GM21723 (cell line): ENCODE results near the gene THRSP.
"Not testable (repeated sequence)": the region's sequence is repeated elsewhere in the genome, so short reads cannot be mapped to it uniquely, and the experiment has no call there.

Source experiments
- ATAC-seq: cut with Tn5 transposase; IDR thresholded peaks from one replicate; pipeline ENCODE4 v1.9.1; 2021; ENCODE audit warnings: mild to moderate bottlenecking, moderate library complexity; ENCODE audit not compliant: unreplicated experiment

THRSP gene, protein sequence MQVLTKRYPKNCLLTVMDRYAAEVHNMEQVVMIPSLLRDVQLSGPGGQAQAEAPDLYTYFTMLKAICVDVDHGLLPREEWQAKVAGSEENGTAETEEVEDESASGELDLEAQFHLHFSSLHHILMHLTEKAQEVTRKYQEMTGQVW

DNA sequence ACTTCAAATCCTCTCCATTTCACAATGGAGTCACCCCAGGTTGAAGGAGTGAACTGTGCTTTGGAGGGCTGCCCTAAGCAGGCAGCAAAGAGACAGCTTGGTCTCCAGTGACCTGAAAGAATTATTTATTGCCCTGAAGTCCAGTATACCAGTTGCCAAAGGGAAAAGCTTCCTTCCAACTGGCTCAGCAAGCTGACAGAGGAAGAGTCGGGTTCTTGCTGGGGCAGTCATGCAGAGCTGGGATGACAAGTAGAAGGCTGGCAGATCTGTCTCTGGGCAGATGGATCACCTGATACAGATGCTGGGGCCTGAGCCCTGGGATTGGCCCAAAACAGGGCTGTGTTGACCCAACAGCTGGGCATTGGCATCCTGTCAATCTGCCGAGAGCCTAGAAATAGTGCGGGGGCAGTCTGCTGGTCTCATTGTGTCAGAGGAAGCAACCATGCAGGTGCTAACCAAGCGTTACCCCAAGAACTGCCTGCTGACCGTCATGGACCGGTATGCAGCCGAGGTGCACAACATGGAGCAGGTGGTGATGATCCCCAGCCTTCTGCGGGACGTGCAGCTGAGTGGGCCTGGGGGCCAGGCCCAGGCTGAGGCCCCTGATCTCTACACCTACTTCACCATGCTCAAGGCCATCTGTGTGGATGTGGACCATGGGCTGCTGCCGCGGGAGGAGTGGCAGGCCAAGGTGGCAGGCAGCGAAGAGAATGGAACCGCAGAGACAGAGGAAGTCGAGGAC is at the start of gene THRSP:
TSS of gene THRSP (plus strand) at position 422 of the 742 bp plus-strand sequence. CDS start at position 443, 21 bp downstream.
- ATAC-seq = no peak

DNA sequence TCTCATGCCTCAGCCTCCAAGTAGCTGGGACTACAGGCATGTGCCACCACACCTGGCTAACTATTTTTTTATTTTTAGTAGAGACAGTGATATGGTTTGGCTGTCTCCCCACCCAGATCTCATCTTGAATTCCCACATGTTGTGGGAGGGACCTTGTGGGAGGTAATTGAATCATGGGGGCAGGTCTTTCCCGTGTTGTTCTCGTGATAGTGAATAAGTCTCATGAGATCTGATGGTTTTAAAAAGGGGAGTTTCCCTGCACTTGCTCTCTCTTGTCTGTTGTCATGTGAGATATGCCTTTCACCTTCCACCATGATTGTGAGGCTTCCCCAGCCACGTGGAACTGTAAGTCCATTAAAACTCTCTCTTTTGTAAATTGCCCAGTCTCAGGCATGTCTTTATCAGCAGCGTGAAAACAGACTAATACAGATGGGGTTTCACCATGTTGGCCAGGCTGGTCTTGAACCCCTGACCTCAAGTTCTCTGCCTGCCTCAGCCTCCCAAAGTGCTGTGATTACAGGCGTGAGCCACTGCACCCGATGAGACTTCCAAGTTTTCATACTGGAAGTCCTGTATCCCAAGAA is 48.6 kb upstream of the THRSP start:
- not testable (repeated sequence) for ATAC-seq

DNA sequence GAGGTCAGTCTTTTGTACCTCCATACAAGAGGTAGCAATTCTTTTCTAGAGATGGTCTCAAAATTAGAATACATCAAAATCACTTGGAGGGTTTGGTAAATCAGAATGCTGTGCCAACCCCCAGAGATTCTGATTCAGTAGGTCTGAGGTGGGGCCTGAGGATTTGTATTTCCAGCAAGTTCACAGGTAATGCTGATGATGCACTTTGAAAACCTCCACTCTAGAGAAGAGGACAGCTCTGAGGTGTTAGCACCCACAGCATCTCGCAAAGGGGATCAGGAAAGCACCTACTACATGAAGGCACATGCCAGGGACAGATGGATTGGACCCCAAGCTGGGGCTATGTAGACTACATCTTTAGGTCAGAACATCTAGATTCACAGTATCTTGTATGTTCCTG is 47.8 kb upstream of the THRSP start:
- ATAC-seq = no peak

DNA sequence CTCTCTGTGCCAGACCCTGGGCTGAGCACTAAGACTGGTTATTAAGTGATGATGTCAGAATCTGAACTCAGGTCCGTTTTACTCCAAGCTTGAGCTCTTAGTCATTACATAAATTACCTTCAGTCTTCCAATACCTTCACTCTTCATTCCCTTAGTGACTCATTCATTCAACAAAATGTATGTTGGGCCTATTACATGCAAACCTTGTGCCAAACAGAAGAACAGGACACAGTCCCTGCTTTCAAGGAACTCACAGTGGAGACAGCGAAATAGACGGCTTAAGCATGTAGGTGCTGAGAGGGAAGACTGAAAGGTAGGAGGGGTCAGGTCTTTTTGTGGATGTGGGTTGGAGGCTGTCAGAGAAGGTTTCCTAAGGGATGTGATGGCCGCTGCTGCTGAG is 43.9 kb upstream of the THRSP start:
- ATAC-seq = no peak

DNA sequence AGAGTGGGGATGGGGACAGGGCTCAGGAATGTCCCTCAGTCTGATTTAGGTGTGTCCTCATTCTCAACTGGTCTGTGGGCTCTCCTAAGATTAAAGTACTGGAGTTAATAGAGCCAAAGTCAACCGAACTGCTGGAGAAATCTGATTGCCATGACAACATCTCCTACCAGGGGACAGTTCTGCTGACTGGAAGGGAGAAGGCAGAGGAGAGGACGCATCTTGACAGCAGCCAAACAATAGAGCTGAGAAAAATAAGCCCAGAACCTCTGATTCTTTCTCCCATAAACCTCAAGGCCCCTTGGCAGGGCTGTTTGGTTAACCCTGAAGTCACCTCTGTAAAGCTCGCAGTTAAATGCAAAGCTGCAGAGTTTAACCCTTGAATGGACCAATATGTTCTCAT is 43.4 kb upstream of the THRSP start:
- ATAC-seq = no peak

DNA sequence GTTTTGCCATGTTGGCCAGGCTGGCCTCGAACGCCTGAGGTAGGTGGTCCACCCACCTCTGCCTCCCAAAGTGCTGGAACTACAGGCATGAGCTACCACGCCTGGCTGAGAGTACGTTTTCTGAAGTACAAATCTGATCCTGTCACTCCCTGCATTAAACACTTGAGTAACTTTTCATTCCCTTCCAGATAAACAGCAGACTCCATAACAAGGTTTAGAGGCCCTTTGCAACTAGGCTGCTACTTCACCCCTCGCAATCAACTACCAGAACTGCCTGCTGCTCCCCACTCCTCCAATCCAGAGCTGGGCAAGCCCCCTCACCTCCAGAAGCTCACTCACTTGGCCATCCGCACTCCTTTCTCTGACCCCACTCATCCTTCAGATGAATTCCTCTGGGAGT is 42.0 kb upstream of the THRSP start:
- no peak for ATAC-seq

DNA sequence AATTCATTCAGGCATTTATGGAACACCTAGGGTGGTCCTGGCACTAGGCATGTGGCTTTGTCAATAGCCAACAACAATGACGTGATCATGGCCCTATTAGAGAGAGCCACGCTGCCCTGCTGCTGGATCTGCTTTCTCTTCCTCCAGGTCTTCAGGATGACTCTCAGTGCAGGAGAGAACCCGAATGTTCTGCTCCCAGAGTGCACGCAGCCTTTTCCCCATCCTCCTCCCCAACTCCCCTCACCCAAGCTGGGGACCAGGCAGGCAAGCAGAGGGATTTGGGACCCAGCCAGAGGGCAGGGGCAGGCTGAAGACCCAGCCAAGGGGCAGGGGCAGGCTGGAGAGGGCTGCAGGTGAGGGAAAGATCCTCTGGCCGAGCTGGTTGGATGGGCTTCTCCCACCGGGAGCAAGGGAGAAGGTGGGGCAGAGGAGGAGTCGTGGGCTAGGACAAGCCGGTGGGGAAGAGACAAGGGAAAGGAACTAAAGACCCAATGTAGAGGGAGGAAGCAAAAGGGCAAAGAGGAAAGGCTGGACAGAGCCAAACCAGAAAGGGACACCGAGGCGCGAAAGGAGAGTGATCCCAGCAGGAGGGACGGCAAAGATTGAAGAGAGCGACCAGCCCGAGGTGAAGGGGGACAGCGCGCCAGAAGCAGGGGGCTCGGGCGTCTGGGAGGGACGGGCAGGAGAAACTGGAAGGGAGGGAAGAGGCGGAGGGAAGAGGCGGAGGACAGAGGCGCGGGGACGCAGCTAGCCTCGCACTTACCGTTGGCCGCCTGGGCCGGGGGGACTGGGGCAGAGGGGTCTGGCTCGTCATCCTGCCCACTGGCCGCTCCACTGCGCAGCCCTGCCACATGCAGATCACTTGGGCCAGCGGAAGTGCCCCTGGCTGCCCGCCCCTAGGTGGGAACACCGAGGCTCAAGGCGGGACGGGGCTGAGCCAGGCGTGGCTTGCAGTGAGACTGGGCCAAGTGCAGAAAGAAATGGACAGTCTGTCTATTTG is 41.0 kb upstream of the THRSP start, which contains the start of gene KCTD14:
TSS of gene KCTD14 (minus strand) at position 880 of the 1,000 bp plus-strand sequence. CDS start at position 853, 27 bp downstream.
- ATAC-seq = no peak

DNA sequence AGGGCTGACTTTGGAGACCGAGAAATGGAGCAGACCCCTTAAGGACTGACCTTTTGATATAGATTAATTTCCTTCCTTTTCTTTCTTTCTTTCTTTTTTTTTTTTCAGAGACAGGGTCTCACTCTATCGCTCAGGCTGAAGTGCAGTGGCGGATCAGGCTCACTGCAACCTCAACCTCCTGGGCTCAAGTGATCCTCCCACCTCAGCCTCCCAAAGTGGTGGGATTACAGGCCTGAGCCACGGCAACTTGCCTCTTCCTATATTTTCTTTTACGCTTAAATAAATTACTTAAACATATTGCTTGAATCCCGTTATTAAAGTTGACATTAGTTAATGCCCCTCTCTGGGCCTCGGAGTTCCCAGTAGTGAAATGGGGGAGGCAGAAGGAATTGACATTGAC is 40.2 kb upstream of the THRSP start:
- no peak for ATAC-seq

DNA sequence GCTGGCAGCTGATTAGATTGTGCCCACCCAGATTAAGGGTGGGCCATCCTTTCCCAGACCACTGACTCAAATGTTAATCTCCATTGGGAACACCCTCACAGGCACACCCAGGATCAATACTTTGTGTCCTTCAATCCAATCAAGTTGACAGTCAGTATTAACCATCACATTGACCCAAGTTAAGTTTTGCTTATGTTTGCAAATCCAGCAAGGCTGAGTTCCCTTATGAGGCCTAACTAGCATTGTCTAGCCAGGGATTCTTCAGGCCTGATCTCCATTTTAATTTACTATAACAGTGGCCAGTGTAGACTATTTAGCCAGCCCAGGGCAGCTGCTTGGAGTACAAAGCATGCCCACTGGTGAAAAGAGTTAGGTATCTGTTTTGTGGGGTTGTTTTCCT is 38.3 kb upstream of the THRSP start:
- no peak for ATAC-seq

DNA sequence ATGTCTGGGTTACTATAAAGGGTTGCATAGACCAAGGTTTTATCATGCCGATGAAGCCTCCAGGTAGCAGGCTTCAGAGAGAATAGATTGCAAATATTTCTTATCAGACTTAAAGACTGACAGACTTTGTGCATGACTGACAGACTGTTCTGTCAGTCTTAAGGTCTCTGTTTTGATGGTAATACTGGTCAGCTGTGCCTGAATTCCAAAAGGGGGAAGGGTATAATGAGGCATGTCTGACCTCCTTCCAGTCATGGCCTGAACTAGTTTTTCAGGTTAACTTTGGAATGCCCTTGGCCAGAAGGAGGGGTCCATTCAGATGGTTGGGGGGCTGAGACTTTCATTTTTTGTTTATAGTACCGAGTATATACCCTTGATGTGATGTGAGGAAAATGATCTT is 35.9 kb upstream of the THRSP start:
- ATAC-seq = no peak

DNA sequence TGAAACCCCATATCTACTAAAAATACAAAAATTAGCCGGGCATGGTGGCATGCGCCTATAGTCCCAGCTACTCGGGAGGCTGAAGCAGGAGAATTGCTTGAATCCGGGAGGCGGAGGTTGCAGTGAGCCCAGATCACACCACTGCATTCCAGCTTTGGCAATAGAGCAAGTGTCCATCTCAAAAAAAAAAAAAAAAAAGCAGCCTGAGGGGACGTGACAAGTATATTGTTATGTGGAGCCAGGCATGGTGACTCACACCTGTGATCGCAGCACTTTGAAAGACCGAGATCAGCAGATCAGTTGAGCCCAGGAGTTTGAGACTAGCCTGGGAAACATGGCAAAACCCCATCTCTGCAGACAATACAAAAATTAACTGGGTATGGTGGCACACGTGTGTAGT is 35.2 kb upstream of the THRSP start:
- not testable (repeated sequence) for ATAC-seq

DNA sequence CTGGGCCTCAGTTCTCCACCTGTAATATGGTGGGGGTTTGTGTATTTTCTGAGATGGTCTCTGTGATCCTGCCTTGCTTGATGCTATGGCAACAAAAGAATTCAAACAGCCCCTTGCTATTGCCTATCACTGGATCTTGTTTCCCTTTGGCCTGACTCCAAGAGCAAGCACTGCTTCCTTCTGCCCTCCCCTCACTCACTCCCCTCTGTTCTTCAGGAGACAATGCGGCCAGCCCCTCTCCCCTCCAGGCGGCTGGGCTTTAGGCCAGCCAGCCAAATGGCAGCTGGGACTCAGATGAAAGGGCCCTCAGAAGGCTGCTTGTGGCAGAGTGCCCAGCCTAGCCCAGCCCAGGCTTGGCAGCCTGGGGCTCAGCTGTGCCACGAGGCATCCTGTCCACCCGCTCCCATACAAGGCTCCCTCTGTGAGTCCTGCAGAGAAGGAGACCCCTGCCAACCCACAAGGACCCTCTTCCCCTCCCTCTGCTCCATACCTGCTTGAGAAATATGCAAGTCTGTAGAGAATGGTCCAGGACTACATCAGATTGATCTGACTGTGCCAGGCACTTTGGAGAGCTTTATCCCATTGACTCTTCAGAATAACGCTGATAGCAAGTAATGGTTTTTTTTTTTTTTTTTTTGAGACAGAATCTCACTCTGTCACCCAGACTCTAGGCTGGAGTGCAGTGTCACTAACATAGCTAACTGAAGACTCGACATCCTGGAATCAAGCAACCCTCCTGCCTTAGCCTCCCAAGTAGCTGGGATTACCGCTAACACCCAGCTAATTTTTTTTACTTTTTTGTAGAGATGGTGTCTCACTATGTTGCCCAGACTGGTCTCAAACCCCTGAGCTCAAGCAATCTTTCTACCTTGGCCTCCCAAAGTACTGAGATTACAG is 33.0 kb upstream of the THRSP start:
- no peak for ATAC-seq

DNA sequence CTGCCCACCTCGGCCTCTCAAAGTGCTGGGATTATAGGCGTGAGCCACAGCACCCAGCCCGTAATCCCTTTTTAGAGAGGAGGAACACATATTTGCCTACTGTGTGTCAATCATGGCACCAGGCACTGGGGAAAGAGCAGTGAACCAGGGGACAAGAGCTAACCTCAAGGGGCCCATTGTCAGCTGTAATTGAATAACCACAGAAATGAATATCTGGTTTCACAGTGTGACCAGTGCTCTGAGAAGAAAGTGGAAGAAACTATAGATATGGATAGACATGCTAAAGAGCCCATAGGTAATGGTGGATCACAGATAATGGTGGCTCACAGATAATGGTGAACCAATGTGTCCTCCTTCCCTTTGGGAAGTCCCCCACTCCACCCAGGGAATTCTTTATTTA is 32.0 kb upstream of the THRSP start:
- peak; percentile 77 for ATAC-seq

DNA sequence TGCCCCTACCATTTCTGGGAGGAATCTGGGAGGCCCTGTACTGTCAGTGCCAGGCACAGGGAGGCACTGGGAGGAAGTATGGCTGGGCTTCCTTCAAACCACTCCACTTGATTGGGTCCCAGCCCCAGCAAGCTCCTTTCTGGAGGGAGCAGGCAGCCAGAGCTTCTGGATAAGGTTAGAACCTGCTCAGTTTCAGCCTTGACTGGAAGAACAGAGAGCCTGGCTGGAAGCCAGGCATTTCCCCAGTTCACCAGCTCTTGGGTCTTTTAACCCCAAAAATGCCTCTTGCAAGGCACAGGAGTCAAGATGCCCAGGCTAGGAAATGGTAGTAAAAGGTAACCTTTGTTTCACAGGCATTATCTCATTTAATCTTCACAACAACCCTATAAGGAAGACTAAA is 31.6 kb upstream of the THRSP start:
- ATAC-seq = no peak

DNA sequence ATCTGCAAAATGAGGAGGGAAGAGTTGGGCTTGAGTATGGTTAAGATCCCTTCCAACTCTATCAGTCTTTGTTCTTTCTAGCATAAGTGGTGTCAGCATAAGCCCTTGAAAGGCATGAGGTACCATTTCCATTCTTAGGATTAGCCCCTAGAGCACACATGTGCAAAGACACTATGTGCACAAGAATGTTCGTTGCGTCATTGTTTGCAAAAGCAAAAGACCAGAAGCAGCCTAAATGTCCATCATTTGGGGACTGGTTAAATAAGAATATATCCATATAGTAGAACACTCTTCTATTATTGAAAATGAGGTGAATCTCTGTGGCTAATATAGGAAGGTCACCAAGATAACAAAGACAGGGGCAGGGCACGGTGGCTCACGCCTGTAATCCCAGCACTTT is 30.6 kb upstream of the THRSP start:
- ATAC-seq = no peak

DNA sequence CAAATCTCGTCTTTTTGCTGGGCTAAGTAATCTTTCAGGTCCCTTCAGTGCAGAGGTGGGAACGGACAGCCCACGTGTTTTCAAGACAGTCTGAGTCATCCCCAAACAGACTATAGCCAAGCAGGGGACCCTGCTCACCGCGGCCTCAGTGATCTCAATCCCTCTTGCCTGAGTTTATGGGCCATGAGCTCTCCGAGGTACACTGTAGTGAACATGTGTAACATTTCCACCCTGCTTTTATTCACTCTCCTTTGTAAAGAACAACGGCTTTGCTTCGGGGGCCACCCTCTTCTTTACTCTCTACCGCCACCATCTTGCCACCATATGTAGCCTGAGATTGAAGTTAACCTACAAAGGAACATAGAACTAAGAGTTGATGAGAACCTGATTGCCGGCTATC is 29.0 kb upstream of the THRSP start:
- no peak for ATAC-seq

DNA sequence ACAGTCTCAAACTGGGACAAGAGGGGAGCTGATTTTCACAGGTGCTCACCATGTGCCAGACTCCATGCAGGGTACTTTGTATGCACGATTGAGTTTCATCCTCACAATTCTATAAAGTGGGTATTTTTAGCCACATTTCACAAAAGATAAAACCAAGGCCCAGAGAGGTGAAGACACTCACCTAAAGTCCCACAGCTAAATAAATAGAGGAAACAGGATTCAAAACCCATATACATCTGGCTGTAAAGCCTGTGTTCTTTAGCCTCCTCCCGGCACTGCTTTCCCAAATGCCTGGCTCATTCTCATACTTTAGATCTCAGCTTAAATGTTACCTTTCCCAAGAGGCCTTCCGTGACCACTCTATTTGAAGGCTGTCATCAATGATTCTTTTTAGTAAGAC is 27.3 kb upstream of the THRSP start:
- no peak for ATAC-seq

DNA sequence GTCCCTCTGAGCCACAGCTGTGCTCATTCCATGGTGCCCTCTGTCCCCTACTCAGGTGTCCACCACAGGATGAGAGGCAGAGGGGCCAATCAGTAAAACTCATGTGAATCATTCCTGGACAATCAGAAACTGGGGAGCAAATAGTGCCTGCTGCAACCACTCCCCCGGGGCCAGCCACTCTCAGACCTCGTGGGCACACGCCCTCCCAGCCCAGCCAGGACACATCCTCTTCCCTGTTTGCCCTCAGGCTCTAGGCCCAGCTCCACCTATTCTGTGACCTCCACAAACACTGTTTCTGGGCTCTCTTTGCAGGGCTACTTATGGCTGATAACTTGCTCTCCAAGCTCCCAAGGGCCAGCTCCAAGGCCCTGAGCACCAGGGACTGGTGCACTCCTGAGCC is 26.6 kb upstream of the THRSP start:
- no peak for ATAC-seq

DNA sequence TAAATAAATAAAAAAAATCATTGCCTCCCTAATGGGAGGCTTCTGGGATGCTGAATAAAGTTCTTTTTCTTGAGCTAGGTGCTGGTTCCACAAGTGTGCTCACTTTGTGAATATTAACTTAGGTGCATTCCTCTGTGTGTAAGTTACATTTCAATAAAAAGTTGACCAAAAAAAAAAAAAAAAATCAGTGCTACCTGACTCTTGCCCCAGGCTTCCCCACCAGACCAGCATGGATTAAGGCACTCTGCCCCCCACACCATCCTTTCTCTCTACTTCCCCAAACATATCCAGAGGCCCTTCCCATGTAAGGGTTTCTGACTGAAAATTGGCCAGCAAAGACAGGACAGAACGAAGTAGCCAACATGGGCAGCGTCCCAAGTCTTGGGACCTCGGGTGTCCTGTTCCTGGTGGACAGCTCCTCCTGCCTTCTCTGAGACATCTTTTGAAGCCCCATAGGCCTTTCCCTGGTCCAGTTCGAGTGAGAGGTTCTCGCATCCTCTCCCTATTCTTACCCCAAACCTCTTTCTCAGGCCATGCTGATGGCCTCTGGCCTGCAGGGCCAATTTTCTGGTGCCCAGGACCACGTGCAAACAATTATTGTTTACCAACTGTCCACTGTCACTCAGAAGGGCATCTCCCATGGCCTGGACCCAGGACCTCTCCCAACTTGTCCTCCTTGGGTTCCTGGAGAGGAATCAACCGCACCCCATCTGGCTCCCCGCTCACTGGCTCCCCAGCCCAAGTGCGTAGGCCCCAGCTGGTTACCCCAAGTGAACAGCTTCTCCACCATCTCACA is 25.6 kb upstream of the THRSP start:
- ATAC-seq = no peak
